ENCODE measurements around the gene NHLRC4. TPM values are rescaled to one million over a fixed set of nuclear protein-coding genes. Genes with fewer than 3 reads are reported as not detected.

The NHLRC4 gene
- total RNA-seq, 2 donors from 2014 or later = 1.1 TPM

GRCh38 chr16:534135-534534, 32.7 kb upstream of the NHLRC4 start:
- Histone ChIP-seq H3K4me1 (ENCODE audit: control insufficient read depth, insufficient read depth, low read length) (peaks cover 12% of the 10 kb centered on the region), H3K27ac (ENCODE audit: low read depth, low read length) (no peak overlapping the region), H3K36me3 (ENCODE audit: control insufficient read depth, insufficient read depth, low read length) (peaks cover 9% of the 10 kb centered on the region), H3K27me3 (ENCODE audit: control insufficient read depth, insufficient read depth, low read length, poor library complexity, severe bottlenecking) (no peaks in the 10 kb centered on the region), H3K9me3 (ENCODE audit: control insufficient read depth, low read length) (no peaks in the 10 kb centered on the region), H3K9ac (ENCODE audit: extremely low read depth, low read length, poor library complexity, severe bottlenecking) (no peak overlapping the region), H3K4me3 (ENCODE audit: low read length) (no peak overlapping the region)
- no peak for TF ChIP-seq CTCF (conservative IDR thresholded peaks at IDR 0.05)
- no peak overlapping the region for H3K4me3 Mint-ChIP-seq
- H3K27me3 Mint-ChIP-seq (ENCODE audit: insufficient read depth) = no peaks in the 10 kb centered on the region
- WGBS, 2 experiments (ENCODE audit: insufficient coverage in 1 of 2, insufficient read length in 1 of 2) = 90 to 93% methylated on average over 15 to 21 of the region's 21 CpGs
- peaks cover 10% of the 10 kb centered on the region for H3K36me3 Mint-ChIP-seq (ENCODE audit: low read depth)
- DNase-seq = no peak
- H3K27ac Mint-ChIP-seq = no peak overlapping the region
- peaks cover 3% of the 10 kb centered on the region for H3K4me1 Mint-ChIP-seq
- no peaks in the 10 kb centered on the region for H3K9me3 Mint-ChIP-seq

GRCh38 chr16:534856-535445, 31.9 kb upstream of the NHLRC4 start:
- H3K27ac Mint-ChIP-seq = no peak overlapping the region
- no peak overlapping the region for H3K4me3 Mint-ChIP-seq
- Histone ChIP-seq H3K27me3 (ENCODE audit: control insufficient read depth, insufficient read depth, low read length, poor library complexity, severe bottlenecking) (no peaks in the 10 kb centered on the region), H3K9me3 (ENCODE audit: control insufficient read depth, low read length) (no peaks in the 10 kb centered on the region), H3K27ac (ENCODE audit: low read depth, low read length) (no peak overlapping the region), H3K4me1 (ENCODE audit: control insufficient read depth, insufficient read depth, low read length) (peaks cover 9% of the 10 kb centered on the region), H3K36me3 (ENCODE audit: control insufficient read depth, insufficient read depth, low read length) (peaks cover 9% of the 10 kb centered on the region), H3K9ac (ENCODE audit: extremely low read depth, low read length, poor library complexity, severe bottlenecking) (no peak overlapping the region), H3K4me3 (ENCODE audit: low read length) (no peak overlapping the region)
- no peak for TF ChIP-seq CTCF (conservative IDR thresholded peaks at IDR 0.05)
- DNase-seq = no peak
- H3K9me3 Mint-ChIP-seq = no peaks in the 10 kb centered on the region
- 96 to 97% methylated on average over 9 to 27 of the region's 27 CpGs for WGBS, 2 experiments (ENCODE audit: insufficient coverage in 1 of 2, insufficient read length in 1 of 2)
- H3K27me3 Mint-ChIP-seq (ENCODE audit: insufficient read depth) = no peaks in the 10 kb centered on the region
- peaks cover under 1% of the 10 kb centered on the region for H3K4me1 Mint-ChIP-seq
- H3K36me3 Mint-ChIP-seq (ENCODE audit: low read depth) = peaks cover 10% of the 10 kb centered on the region

- Mint-ChIP-seq H3K9me3 (no peaks in the 10 kb centered on the region), H3K36me3 (ENCODE audit: low read depth) (peaks cover 10% of the 10 kb centered on the region), H3K4me3 (no peak overlapping the region), H3K4me1 (no peaks in the 10 kb centered on the region), H3K27ac (no peak overlapping the region), H3K27me3 (ENCODE audit: insufficient read depth) (no peaks in the 10 kb centered on the region)
- Histone ChIP-seq H3K4me1 (ENCODE audit: control insufficient read depth, insufficient read depth, low read length) (peaks cover 8% of the 10 kb centered on the region), H3K4me3 (ENCODE audit: low read length) (no peak overlapping the region), H3K36me3 (ENCODE audit: control insufficient read depth, insufficient read depth, low read length) (peaks cover 8% of the 10 kb centered on the region), H3K27me3 (ENCODE audit: control insufficient read depth, insufficient read depth, low read length, poor library complexity, severe bottlenecking) (no peaks in the 10 kb centered on the region), H3K27ac (ENCODE audit: low read depth, low read length) (no peak overlapping the region), H3K9me3 (ENCODE audit: control insufficient read depth, low read length) (no peaks in the 10 kb centered on the region), H3K9ac (ENCODE audit: extremely low read depth, low read length, poor library complexity, severe bottlenecking) (no peak overlapping the region)
- DNase-seq = no peak
- 93 to 97% methylated on average over 20 to 39 of the region's 39 CpGs for WGBS, 2 experiments (ENCODE audit: insufficient coverage in 1 of 2, insufficient read length in 1 of 2)
- no peak for TF ChIP-seq CTCF (conservative IDR thresholded peaks at IDR 0.05)
Measured at GRCh38 chr16:535446-536405, 31.1 kb upstream of the NHLRC4 start.
